A673 (cell line): ENCODE data around the gene CARMIL1.

Experiments
- CTCF ChIP-seq: fragments of 300-800, 200-600 bp; sonication (generic); conservative IDR thresholded peaks from 2 replicates; pipeline ENCODE4 v1.5.1; 2017; ENCODE audit warnings: low read depth, mild to moderate bottlenecking, antibody characterized with exemption, low read length, moderate library complexity, mixed read lengths
- EZH2 ChIP-seq: fragments of 200-600 bp; sonication (generic); IDR thresholded peaks from 2 replicates; pipeline ENCODE4 v1.6.1; 2017; ENCODE audit warnings: borderline replicate concordance, low read depth, mild to moderate bottlenecking, mixed read lengths, antibody characterized with exemption, low read length; ENCODE audit not compliant: poor library complexity, severe bottlenecking

GRCh38 chr6:25623879-25624278 lies 344.7 kb downstream of the CARMIL1 start:
- TF ChIP-seq CTCF (no peak), EZH2 (no peak)
